NCI-H345 (cell line): ENCODE results near the gene ZBTB43.
"Not testable (repeated sequence)": the region's sequence is repeated elsewhere in the genome, so short reads cannot be mapped to it uniquely, and the experiment has no call there.

ENCODE experiments used
- DNase-seq: peaks from one replicate; lab custom pipeline; 2025; lab: John Stamatoyannopoulos, UW

Gene ZBTB43

DNA sequence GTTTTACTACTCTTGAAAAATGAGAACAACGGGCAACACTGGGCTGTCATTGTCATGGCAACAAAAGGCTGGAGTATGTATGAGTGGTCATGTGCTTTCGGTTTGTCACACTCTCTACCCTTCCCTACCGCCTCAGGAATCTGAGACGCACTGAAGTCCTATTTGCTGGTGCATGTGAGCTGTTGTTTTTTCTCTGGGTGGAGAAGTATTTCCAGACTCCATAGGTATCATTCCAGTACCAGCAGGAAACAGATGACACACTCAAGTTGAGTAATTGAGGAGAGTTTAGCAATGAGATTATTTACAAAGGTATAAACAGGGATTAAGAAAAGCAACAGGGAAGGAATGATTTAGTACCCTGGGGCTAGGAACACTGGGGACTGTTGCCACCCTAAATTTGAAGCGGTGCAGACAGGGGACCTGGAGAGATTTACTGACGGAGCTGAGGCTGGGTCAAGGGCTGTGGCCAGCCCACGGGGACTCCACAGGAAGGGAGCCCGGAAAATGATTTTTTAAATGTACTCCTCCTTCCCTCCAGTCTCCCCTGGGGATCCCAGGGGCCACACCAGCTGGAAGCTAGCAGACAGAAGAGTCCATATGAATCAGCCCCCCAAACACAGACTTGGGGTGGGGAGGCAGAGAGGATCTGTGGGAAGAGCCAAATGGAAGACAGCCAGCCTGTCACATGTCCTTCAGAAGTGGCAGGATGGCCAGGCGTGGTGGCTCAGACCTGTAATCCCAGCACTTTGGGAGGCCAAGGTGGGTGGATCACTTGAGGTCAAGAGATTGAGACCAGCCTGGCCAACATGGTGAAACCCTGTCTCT is 13.2 kb upstream of the ZBTB43 start:
- peak; percentile 9 for DNase-seq

DNA sequence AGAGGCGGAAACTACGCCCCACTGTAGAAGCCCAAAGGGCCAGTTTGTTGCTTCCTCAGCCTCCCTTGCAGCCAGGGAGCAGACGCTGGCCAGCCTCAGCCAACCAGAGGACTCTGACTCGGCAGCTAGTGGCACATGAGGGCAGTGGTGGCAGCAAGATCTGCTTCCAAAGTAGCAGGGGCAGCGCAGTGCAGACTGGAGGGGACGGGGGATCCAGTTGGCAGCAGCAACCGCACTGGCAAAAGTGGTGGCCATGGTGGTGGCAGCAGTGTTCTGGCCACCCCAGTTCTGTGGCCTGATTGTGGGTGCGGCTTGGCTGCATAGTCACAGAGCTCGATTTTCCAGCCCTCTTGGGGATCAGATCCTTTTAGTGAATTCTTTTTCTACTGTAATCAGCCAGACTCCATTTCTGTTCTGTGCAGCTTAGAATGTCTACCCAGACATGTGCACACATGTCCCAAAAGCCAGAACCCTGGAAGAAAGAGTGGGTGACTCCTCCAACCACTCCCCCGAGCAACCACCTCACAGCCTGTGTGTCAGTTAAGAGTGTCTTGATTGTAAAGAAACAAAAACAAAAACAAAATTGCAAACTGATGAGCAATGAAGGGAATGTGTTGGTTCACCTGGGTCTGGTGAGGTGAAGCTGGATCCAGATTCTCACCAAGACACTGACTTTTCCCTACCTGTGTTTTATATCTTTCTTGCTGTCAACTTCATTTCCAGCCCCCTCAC is 11.0 kb upstream of the ZBTB43 start:
- no peak for DNase-seq

DNA sequence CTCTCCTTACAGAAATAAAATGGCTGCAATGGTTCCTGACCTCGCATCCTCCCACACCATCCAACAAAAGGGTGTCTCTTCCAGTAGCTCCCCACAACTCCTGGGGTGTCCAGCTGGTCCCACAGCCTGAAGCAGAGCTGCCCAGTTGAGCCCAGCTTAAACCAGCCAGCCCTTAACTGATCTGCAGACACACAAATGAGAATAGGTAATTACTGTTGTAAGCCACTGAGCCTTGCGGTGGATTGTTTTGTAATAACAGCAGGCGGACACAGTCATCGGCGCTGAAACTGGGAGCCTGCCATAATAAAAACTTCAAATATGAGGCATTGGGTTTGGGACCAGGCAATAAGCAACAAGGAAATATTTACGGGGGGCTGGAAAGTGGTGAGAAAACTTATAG is 10.4 kb upstream of the ZBTB43 start:
- no peak for DNase-seq

DNA sequence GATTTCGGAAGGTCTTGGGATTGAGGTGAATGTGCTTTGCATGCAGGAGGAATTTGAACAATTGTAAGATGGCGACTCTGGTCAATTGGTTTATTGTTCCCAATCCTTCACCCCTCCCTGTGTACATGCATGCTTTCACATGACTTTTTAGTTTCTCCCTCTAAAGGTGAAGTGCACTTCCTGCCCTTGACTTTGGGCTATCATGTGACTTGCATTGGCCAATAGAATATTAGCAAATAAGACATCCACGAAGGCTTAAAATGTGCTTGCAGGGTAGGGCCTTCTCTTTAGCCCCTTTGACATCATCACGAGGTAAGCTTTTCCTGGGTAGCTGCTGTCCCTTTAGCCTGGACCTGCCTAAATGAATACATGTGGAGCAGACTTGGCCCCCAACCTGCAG is 8.1 kb upstream of the ZBTB43 start:
- DNase-seq, result no peak

DNA sequence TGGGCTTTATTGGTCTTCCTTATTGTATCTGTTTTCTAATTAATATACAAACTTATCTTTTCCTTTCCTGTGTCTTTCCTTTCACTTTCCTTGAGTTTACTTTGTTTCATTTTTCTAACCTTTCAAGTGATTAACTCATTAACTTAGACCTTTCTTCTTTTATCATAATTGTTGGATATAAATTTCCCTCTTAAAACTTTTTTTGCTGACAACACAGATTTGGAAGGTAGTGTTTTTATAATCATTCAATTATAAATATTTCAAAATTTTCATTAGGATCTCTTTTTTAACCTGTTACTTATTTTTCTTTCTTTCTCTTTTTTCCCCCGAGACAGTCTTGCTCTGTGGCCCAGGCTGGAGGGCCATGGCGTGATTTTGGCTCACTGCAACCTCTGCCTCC is 6.9 kb upstream of the ZBTB43 start:
- DNase-seq, result no peak

DNA sequence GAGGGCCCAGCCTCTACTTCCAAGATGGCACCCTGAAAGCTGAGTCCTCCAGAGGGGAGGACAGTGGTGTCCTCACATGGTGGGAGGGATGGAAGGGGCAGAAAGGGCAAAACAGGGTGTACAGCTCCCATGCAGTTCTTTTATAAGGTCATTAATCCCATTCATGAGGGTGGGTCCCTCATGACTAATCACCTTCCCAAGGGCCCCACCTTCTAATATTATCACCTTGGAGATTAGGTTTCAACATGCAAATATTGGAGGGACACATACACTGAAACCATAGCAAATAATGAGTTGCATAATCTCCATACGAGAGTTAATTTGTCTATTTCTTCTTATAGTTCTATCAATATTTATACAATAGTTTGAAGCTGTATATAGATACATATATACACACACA is 5.8 kb upstream of the ZBTB43 start:
- no peak for DNase-seq

DNA sequence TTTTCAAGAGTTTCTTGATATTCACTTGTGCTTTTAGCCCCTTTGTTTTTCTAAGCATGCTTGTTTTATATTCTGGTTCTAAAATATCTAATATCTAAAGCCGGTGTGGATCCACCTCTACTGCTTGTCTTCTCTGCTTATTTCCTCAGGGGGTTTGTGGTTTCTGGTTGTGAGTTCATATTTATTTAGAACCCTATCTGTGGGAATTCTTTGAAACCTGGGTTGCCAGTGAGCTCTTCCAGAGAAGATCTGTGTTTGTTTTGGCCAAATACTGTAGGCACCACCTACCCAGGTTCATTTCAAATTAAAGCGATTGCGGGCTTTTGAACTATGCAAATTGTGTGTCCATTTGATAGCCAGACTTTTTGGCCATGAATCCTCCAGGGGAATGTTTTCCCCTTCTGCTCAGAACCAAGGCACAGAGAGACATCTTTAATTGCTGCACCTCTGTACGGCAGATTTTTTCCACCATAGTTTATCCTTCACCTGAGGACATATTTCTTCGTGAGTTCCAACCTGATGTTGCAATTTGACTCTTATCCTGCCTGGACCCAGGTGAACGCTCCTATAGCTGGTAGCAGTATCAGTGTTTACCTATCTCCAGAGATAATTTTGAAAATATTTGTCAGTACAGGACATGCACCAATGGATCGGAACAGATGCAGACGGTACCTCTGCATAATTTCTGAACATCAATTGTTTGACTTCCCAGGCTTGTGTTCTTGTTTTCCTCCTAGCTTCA is 2.4 kb upstream of the ZBTB43 start:
- DNase-seq, result no peak

DNA sequence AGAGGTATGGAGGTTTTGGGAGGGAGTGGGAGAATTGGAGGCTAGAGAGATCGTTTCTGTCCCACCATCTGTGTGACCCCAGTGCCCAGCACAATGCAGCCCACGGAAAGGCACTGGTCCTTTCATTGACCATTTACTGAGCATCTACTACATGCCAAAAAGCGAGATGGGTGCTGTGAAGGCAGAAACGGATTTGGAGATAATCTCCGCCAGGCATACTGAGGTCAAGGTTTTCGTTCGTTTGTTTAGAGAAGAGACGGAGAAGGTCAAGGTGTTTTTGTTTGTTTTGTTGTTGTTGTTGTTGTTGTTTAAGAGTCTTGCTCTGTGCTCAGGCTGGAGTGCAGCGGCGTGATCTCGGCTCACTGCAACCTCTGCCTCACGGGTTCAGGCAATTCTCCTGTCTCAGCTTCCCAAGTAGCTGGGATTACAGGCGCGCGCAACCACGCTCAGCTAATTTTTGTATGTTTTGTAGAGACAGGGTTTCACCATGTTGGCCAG is 593 bp upstream of the ZBTB43 start:
- DNase-seq, result no peak

DNA sequence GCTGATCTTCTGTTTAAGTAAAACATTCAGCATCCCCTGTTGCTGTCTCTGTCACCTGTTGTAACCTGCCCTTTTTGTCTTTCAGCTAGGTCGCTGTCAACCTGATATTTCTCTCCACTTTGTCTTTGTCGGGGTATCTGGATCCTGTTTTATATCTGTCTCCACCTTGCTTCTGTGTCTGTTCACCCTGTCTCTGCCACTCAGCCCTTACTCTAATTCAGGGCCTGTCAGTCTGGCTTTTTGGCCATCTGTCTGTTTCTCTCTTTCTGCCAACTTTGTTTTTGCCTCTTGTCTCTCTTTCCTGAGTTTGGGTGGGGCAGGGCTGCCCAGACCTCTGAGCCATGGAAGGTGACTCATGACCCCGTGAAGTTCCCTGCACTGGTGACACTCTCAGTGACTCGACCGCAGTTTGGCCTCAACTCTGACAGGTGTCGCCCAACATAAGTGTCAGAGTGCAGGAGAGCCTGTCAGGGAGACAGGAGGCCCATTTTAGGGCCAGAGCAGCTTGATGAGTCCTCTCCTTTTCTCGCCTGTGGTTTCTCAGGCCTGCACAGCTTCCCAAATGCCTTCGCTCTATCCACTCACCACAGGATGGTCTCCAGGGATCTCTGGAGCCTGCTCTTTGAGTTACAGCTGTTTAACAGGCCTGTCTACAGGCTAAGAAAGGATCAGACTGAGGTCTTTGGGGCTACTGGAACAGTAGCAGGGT is 868 bp downstream of the ZBTB43 start:
- DNase-seq, result no peak

DNA sequence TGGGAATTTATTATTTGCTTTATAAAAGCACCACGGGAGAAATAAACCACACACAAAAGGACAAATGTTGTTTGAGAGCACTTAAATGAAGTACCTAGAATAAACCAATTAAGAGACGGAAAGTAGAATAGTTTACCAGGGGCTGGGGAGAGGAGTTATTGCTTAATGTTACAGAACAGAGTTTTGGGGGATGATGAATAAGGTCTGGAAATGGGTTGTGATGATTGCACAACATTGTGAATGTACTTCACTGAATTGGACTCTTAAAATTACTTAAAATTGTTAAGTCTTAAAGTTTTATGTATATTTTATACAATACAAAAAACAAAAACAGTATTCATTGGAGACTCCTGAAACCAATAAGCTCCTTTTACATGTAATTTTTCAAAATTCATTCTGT is 1.5 kb downstream of the ZBTB43 start:
- no peak for DNase-seq

DNA sequence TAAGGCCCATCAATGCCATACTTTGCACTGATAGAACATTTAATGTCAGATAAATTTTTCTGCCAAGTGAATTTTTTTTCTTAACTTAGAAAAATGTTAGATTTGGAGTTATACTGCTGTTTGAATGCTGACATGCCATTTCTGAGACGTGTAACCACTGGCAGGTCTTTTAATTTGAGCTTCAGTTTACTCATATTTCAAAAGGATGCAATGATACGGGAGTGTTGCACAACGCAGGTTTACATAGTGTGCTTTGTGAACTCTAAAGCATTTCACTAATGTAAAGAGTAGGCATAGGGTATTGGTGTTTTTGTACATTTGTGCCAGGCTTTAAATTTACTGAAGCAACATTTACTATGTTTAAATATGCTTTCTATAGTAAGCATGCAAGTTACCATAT is 4.2 kb downstream of the ZBTB43 start:
- DNase-seq, result no peak

DNA sequence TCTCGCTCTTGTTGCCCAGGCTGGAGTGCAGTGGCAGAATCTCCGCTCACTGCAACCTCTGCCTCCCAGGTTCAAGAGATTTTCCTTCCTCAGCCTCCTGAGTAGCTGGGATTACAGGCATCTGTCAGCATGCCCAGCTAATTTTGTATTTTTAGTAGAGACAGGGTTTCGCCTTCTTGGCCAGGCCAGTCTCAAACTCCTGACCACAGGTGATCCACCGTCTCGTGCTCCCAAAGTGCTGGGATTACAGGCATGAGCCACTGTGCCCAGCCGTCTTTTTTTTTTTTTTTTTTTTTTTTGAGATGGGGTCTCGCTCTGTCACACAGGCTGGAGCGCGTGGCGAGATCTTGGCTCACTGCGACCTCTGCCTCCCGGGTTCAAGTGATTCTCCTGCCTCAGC is 5.4 kb downstream of the ZBTB43 start:
- DNase-seq, result not testable (repeated sequence)

DNA sequence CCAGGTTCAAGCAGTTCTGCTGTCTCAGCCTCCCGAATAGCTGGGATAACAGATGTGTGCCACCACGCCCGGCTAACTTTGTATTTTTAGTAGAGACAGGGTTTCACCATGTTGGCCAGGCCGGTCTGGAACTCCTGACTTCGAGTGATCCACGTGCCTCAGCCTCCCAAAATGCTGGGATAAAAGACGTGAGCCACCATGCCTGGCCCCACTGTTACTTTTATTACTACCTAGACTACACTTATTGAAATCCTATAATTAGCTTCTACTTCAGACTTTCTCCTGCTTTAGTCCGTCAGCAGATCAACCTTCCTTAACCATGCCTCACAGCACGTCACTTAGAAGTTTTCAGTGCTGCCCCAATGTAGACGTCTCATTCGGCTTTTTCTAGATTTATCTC is 8.2 kb downstream of the ZBTB43 start:
- DNase-seq, result no peak

DNA sequence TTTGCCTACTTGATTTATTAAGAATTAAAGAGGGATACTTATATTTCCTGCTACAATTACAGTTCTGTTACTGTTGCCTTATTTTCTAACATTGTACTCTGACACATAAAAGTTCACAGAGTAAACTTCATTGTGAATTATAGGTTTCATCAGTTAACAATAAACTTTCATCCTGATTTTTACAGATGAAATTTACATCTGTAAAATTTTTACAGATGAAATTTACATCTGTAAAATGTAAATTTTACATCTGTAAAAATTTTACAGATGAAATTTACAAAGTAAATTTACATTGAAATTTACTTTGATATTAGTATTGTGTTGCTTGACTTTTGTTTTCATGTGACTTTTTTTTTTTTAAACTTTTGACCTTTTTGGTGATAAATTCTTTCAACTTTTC is 9.3 kb downstream of the ZBTB43 start:
- no peak for DNase-seq

DNA sequence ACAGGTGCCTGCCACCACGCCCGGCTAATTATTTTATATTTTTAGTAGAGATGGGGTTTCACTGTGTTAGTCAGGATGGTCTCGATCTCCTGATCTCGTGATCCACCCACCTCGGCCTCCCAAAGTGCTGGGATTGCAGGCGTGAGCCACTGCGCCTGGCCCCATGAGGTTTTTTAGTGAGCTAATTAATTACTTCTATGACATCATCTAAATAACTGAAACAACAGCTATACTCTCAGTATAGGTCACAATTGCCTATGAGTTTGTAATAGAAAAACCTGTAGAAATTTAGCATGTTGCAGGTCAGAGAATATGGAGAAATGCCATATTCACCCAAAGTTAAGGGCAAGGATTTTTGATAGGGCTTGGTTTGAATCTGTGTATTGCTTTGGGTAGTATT is 12.8 kb downstream of the ZBTB43 start:
- not testable (repeated sequence) for DNase-seq

DNA sequence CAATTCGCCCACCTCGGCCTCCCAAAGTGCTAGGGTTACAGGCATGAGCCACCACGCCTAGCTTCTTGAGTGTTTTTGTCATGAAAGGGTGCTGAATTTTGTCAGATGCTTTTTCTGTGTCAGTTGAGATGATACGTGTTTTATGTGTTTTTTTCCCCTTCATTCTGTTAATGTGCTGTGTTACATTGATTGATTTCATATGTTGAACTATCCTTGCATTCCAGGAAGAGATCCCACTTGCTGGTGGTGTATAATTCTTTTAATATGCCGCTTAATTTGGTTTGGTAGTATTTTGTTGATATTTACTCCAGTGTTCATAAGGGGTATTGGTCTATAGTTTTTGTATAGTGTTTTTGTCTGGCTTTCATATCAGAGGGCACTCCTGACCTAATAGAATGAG is 13.6 kb downstream of the ZBTB43 start:
- DNase-seq, result no peak

DNA sequence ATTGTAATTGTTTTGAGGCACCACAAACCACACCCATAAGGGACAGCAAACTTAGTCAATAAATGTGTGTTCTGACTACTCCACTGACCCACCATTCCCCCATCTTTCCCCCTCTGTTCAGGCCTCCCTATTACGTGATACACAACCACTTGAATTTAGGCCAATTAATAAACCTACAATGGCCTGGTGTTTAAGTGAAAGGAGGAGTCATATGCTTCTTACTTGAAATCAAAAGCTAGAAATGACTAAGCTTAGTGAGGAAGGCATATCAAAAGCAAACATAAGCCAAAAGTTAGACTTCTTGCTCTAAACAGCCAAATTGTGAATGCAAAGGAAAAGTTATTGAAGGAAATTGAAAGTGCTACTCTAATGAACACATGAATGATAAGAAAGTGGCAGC is 14.6 kb downstream of the ZBTB43 start:
- DNase-seq, result no peak

DNA sequence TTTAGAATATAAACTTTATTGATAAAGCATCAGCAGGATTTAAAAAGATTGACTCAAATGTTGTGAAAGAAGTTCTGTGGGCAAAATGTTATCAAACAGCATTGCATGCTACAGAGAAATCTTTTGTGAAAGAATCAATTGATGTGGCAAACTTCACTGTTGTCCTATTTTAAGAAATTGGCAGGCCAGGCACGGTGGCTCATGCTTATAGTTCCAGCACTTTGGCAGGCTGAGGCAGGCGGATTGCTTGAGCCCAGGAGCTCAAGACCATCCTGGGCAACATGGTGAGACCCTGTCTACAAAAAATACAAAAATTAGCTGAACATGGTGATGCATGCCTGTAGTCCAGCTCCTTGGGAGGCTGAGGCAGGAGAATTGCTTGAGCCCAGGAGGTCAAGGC is 17.4 kb downstream of the ZBTB43 start:
- DNase-seq, result no peak

DNA sequence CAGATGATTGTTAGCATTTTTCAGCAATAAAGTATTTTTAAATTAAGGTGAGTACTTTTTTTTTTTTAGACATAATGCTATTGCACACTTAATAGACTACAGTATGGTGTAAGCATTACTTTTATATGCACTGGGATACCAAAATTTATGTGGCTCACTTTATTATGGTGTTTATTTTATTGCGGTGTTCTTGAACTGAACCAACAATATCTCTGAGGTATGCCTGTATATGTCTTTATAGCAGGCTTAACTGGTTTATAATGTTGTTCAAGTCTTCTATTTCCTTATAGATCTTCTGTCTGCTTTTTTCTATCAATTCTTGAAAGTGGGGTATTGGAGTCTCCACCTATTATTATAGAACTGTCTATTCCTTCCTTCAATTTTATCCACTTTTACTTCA is 18.0 kb downstream of the ZBTB43 start:
- no peak for DNase-seq

DNA sequence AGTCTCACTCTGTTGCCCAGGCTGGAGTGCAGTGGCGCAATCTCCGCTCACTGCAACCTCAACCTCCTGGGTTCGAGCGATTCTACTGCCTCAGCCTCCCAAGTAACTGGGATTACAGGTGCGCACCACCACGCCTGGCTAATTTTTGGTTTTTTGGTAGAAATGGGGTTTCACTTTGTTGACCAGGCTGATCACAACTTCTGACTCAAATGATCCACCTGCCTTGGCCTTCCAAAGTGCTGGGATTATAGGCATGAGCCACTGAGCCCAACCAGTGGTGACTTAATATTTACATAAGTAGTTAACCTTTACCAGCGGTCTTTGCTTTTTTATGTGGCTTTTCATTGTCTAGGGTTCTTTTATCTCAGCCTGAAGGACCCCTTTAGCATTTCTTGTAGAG is 19.2 kb downstream of the ZBTB43 start:
- not testable (repeated sequence) for DNase-seq

DNA sequence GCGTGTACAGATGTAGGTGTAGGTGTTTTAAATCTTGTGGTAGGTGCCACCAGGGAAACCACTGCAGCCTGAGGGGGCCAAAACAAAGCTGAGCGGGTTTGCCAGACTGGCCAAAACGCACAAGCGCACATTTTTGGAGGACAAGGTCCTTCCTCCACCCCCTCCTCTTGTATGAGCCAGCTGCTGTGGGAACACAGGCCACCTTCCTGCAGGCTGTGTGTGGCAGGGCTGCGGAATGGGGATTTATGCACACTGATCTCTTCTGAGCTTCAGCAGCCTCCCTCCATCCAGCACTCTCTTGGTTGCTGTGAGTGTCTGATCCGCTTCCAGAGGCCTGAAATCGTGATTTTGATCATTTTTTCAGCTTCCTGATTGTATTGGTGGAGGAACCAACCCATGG is 22.4 kb downstream of the ZBTB43 start:
- no peak for DNase-seq

DNA sequence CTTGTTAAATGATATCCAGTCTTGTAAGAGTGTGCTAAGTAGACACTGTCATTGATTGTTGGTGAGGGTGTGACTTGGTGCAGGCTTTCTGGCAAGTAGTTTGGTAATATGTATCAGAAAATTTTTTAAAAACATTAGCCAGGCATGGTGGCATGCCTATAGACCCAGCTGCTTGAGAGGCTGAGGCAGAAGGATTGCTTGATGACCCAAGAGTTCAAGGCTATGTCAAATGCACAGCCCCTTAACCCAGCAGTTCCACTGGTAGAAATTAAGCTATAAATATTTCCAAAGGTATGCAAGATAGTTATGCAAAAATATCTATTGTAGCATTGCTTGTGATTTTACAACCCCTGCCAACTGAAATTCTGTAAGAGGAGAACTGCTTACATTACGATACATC is 24.2 kb downstream of the ZBTB43 start:
- no peak for DNase-seq
